ENCODE results near the gene PLXNA1. TPM values are rescaled to one million over a fixed set of nuclear protein-coding genes. Genes with fewer than 3 reads are reported as not detected.

PLXNA1 gene
- total and polyA plus RNA-seq, 4 donors, result 0.92 to 8.3 (median 4.4) TPM

- peaks cover 0 to 18% (median 4%) of the 10 kb centered on the region in 4 donors for H3K36me3 ChIP-seq (ENCODE audit: control insufficient read depth in 4 of 4, insufficient read depth in 3 of 4, low read depth in 1 of 4, low read length in 3 of 4)
- 97% methylated on average over 42 of the region's 42 CpGs for WGBS
These were observed 47.0 kb downstream of the PLXNA1 start for GRCh38 chr3:127029658-127030507.

More at GRCh38 chr3:127029658-127030507, 47.0 kb downstream of the PLXNA1 start:
- Histone ChIP-seq H3K4me1 (ENCODE audit: control insufficient read depth in 4 of 4, insufficient read depth in 4 of 4, low read length in 3 of 4) (no peaks in the 10 kb centered on the region), H3K4me3 (ENCODE audit: low read depth in 1 of 3, low read length in 3 of 3) (no peak overlapping the region), H3K9ac (ENCODE audit: low read depth in 1 of 2, low read length in 2 of 2) (no peak overlapping the region), H3K27ac (ENCODE audit: low read depth in 1 of 2, low read length in 2 of 2) (no peak overlapping the region), H3K27me3 (ENCODE audit: control insufficient read depth in 4 of 4, insufficient read depth in 4 of 4, low read length in 3 of 4) (no peaks in the 10 kb centered on the region), H3K9me3 (ENCODE audit: control insufficient read depth in 4 of 4, low read length in 3 of 4) (no peaks in the 10 kb centered on the region)
- no peak for DNase-seq (ENCODE audit: low spot score)
- no peak for TF ChIP-seq SP1 (IDR thresholded peaks at IDR 0.05)
- no peak for TF ChIP-seq MAX (IDR thresholded peaks at IDR 0.05)
- no peak for TF ChIP-seq ATF3 (IDR thresholded peaks at IDR 0.05)
- no peak for TF ChIP-seq FOXA2 (IDR thresholded peaks at IDR 0.05)
- no peak for TF ChIP-seq GABPA (IDR thresholded peaks at IDR 0.05 in 1 of 2, conservative IDR thresholded peaks at IDR 0.05 in 1 of 2)
- TF ChIP-seq JUND (IDR thresholded peaks at IDR 0.05), result no peak
- TF ChIP-seq YY1 (IDR thresholded peaks at IDR 0.05), result no peak
- no peak for TF ChIP-seq NR2F2 (IDR thresholded peaks at IDR 0.05)
- TF ChIP-seq HNF4A (conservative IDR thresholded peaks at IDR 0.05), result no peak
- TF ChIP-seq CTCF (IDR thresholded peaks at IDR 0.05; ENCODE audit: low read depth, low read length, missing input control), result no peak
- TF ChIP-seq ZBTB33 (IDR thresholded peaks at IDR 0.05), result no peak
- TF ChIP-seq TAF1 (conservative IDR thresholded peaks at IDR 0.05), result no peak
- no peak for TF ChIP-seq RXRA (IDR thresholded peaks at IDR 0.05)
- TF ChIP-seq HNF4G (IDR thresholded peaks at IDR 0.05), result no peak
- TF ChIP-seq REST (IDR thresholded peaks at IDR 0.05), result no peak
